ENCODE data around the gene HAND2. TPM values are rescaled to one million over a fixed set of nuclear protein-coding genes. Genes with fewer than 3 reads are reported as not detected.

HAND2 gene
- total RNA-seq, 2 donors from 2014 or later = not detected

DNA sequence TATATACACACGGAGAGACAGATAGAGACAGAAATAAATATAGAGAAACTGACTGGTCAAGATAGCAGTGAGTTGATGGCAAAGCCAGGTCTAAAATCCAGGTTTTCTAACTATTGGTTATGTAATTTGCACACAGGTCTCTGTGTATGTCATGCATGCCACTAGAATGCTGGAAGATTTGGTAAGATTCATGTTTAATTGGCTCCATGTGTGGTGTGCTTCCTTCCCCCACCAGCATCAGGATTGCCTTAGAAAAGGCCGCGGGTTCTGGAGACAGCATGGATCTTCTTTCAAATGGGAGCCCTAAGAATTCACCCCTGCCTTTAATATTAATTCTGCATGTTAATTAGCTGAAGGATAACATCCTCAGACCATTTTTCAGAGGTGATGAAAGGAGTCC is 31.3 kb downstream of the HAND2 start:
- TF ChIP-seq, protein P1, sequence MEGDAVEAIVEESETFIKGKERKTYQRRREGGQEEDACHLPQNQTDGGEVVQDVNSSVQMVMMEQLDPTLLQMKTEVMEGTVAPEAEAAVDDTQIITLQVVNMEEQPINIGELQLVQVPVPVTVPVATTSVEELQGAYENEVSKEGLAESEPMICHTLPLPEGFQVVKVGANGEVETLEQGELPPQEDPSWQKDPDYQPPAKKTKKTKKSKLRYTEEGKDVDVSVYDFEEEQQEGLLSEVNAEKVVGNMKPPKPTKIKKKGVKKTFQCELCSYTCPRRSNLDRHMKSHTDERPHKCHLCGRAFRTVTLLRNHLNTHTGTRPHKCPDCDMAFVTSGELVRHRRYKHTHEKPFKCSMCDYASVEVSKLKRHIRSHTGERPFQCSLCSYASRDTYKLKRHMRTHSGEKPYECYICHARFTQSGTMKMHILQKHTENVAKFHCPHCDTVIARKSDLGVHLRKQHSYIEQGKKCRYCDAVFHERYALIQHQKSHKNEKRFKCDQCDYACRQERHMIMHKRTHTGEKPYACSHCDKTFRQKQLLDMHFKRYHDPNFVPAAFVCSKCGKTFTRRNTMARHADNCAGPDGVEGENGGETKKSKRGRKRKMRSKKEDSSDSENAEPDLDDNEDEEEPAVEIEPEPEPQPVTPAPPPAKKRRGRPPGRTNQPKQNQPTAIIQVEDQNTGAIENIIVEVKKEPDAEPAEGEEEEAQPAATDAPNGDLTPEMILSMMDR (conservative IDR thresholded peaks at IDR 0.05) = no peak
- Mint-ChIP-seq H3K4me1 (peaks cover 4% of the 10 kb centered on the region), H3K27ac (no peak overlapping the region), H3K4me3 (no peak overlapping the region), H3K27me3 (ENCODE audit: insufficient read depth) (peaks cover 95% of the 10 kb centered on the region), H3K9me3 (peaks cover 1% of the 10 kb centered on the region), H3K36me3 (ENCODE audit: low read depth) (no peaks in the 10 kb centered on the region)
- H3K4me1 ChIP-seq (ENCODE audit: control insufficient read depth, insufficient read depth, low read length) = no peaks in the 10 kb centered on the region
- no peak overlapping the region for H3K9ac ChIP-seq (ENCODE audit: extremely low read depth, low read length, poor library complexity, severe bottlenecking)
- H3K27ac ChIP-seq (ENCODE audit: low read depth, low read length) = no peak overlapping the region
- no peaks in the 10 kb centered on the region for H3K9me3 ChIP-seq (ENCODE audit: control insufficient read depth, low read length)
- WGBS, 2 experiments (ENCODE audit: insufficient coverage in 1 of 2, insufficient read length in 1 of 2) = 96 to 100% methylated on average over 1 to 3 of the region's 3 CpGs
- no peak overlapping the region for H3K4me3 ChIP-seq (ENCODE audit: low read length)
- peaks cover 76% of the 10 kb centered on the region for H3K27me3 ChIP-seq (ENCODE audit: control insufficient read depth, insufficient read depth, low read length, poor library complexity, severe bottlenecking)
- no peaks in the 10 kb centered on the region for H3K36me3 ChIP-seq (ENCODE audit: control insufficient read depth, insufficient read depth, low read length)
- peak; percentile 10 for DNase-seq

DNA sequence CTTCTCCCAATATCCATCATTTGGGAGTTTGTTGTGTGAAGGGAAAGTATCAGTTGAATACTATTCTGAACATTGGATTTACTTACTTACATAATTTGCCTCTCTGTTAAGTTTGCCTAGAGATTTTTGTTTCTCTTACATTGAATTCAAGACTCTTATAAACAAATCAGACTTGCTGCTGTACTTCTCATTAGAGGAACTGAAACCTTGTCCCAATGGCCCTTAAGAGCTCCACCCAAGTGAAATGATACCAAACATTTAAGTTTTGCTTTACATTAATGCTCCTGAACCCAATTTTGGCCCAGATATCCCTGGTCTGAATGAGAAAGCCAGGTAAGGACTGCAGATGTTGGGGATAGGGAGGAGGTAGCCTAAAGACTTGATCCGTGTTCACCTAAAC is 32.0 kb downstream of the HAND2 start:
- no peak for DNase-seq
- peaks cover 4% of the 10 kb centered on the region for H3K9me3 Mint-ChIP-seq
- no peak overlapping the region for H3K4me3 Mint-ChIP-seq
- Histone ChIP-seq H3K9me3 (ENCODE audit: control insufficient read depth, low read length) (no peaks in the 10 kb centered on the region), H3K36me3 (ENCODE audit: control insufficient read depth, insufficient read depth, low read length) (no peaks in the 10 kb centered on the region), H3K4me3 (ENCODE audit: low read length) (no peak overlapping the region), H3K27me3 (ENCODE audit: control insufficient read depth, insufficient read depth, low read length, poor library complexity, severe bottlenecking) (peaks cover 76% of the 10 kb centered on the region), H3K9ac (ENCODE audit: extremely low read depth, low read length, poor library complexity, severe bottlenecking) (no peak overlapping the region), H3K27ac (ENCODE audit: low read depth, low read length) (no peak overlapping the region), H3K4me1 (ENCODE audit: control insufficient read depth, insufficient read depth, low read length) (no peaks in the 10 kb centered on the region)
- no peak overlapping the region for H3K27ac Mint-ChIP-seq
- no peaks in the 10 kb centered on the region for H3K36me3 Mint-ChIP-seq (ENCODE audit: low read depth)
- TF ChIP-seq, protein P1 (conservative IDR thresholded peaks at IDR 0.05) = no peak
- peaks cover 95% of the 10 kb centered on the region for H3K27me3 Mint-ChIP-seq (ENCODE audit: insufficient read depth)
- peaks cover 4% of the 10 kb centered on the region for H3K4me1 Mint-ChIP-seq
- WGBS, 2 experiments (ENCODE audit: insufficient coverage in 1 of 2, insufficient read length in 1 of 2) = 88 to 100% methylated on average over 1 of the region's 1 CpG

DNA sequence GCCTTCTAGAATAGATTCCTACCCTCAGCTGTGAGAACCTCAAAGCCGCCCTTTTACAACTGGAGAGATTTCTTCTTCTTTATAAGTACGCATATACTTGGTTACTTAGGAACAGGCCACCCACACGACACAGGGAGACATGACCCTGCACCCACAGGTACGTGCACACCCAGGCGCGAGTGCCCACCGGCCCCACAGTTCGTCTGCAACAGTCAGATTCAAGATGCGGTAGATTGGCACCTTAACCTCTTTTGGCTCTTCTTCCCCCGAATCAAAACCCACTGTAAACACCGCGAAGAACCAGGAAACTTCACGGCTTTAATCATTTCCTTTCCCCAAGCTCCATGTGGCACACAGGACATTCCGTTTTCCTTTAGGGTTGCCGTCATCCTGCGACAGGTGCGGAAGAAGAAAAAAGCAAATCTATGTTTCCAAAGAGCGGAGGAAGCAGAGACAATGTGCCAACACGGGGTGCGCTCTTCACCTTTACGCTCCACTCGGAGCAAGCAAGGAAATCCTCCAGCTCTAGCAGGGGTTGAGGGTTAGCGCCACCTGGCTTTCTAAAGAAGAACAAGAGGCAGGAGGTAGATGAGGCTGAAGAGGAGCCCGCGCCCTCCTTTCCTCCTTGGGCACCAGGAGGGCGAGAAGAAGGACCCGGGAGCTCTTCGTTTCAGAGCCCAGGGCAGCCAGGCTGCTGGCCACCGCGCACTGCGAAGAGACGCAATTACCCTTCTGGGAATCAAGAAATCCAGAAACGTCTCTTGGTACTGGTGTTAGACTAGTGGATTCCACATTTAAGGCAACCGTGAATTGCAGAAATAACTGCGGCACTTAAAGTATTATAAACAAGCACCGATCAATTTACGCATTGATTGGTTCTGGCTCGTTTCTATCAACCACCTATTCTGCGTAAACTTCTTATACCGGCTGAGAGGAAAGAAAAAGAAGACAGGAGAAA is 35.7 kb downstream of the HAND2 start:
- Histone ChIP-seq H3K9me3 (ENCODE audit: control insufficient read depth, low read length) (no peaks in the 10 kb centered on the region), H3K36me3 (ENCODE audit: control insufficient read depth, insufficient read depth, low read length) (no peaks in the 10 kb centered on the region), H3K4me3 (ENCODE audit: low read length) (peak overlapping the region; percentile 72), H3K27me3 (ENCODE audit: control insufficient read depth, insufficient read depth, low read length, poor library complexity, severe bottlenecking) (peaks cover 46% of the 10 kb centered on the region), H3K9ac (ENCODE audit: extremely low read depth, low read length, poor library complexity, severe bottlenecking) (no peak overlapping the region), H3K27ac (ENCODE audit: low read depth, low read length) (no peak overlapping the region), H3K4me1 (ENCODE audit: control insufficient read depth, insufficient read depth, low read length) (peaks cover 4% of the 10 kb centered on the region)
- 28 to 44% methylated on average over 27 to 40 of the region's 40 CpGs for WGBS, 2 experiments (ENCODE audit: insufficient coverage in 1 of 2, insufficient read length in 1 of 2)
- peaks cover 69% of the 10 kb centered on the region for H3K27me3 Mint-ChIP-seq (ENCODE audit: insufficient read depth)
- peak overlapping the region; percentile 51 for H3K4me3 Mint-ChIP-seq
- TF ChIP-seq, protein P1 (conservative IDR thresholded peaks at IDR 0.05) = peak; percentile 94
- peak; percentile 89 for DNase-seq
- H3K4me1 Mint-ChIP-seq = peaks cover 10% of the 10 kb centered on the region
- no peaks in the 10 kb centered on the region for H3K36me3 Mint-ChIP-seq (ENCODE audit: low read depth)
- H3K27ac Mint-ChIP-seq = no peak overlapping the region
- H3K9me3 Mint-ChIP-seq = peaks cover 3% of the 10 kb centered on the region
